HK-2 (cell line): ENCODE results near the gene TOP1.
A peak's percentile ranks its signal among the peaks of the same experiment; 100 is the strongest.

Source experiments
- DNase-seq: peaks from one replicate; pipeline ENCODE4 v3.0.0-alpha.2; 2018; ENCODE audit not compliant: unreplicated experiment

TOP1 gene

DNA sequence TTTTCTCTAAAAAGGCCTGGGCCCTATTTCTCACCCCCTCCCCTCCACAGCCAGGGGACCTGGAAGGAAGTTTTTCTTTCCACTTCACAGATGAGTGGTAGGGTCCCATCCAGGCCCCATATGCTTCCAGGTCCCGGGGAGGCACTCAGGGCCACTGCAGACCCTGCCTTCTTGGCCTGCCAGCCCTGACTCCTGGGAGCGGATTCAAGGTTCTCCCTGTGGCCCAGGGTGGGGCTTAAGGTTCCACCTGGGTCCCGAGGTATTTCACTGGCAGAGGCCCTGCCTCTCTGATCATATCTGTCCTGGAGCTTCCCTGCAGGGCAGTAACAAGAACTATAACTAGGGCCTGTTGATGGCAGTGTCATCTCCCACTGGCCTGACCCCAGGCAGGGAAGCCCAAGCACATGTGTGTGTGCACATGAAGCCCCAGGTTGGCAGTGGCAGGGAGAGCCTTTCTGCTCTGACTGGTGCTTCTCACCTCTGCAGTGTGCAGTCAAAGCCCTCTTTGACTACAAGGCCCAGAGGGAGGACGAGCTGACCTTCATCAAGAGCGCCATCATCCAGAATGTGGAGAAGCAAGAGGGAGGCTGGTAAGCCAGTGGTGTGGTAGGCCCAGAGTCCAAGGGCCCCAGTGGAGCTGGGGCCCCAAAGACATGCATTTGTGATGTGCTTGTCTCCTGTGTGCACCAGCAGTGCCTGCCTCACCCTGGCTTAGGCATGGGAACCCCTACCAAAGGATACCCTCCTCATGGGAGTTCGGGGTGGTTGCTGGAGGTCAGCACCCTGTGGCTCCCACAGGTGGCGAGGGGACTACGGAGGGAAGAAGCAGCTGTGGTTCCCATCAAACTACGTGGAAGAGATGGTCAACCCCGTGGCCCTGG is 139.9 kb downstream of the TOP1 start:
- no peak for DNase-seq

GRCh38 chr20:41169162-41169690 is 140.6 kb downstream of the TOP1 start:
- DNase-seq = no peak

DNA sequence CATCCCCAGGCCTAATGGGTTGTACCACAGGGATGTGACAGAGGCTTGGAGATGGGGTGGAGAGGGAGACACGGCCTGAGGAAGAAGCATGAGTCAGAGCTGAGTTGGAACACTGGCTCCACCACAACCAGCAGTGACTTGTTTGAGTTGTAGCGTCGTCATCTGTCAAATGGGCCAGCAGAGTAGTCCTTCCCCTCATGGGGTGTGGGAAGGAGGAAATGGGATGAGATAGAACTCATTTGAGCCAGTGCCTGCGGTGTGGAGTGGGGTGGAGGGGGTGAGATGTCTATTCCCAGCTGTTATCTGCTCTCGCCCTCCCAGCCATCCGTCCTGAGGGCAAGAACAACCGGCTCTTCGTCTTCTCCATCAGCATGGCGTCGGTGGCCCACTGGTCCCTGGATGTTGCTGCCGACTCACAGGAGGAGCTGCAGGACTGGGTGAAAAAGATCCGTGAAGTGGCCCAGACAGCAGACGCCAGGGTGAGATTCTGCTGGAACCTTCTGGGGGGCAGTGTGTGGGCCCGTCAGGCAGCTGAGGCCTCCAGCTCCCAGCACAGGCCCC is 141.2 kb downstream of the TOP1 start:
- peak; percentile 29 for DNase-seq

DNA sequence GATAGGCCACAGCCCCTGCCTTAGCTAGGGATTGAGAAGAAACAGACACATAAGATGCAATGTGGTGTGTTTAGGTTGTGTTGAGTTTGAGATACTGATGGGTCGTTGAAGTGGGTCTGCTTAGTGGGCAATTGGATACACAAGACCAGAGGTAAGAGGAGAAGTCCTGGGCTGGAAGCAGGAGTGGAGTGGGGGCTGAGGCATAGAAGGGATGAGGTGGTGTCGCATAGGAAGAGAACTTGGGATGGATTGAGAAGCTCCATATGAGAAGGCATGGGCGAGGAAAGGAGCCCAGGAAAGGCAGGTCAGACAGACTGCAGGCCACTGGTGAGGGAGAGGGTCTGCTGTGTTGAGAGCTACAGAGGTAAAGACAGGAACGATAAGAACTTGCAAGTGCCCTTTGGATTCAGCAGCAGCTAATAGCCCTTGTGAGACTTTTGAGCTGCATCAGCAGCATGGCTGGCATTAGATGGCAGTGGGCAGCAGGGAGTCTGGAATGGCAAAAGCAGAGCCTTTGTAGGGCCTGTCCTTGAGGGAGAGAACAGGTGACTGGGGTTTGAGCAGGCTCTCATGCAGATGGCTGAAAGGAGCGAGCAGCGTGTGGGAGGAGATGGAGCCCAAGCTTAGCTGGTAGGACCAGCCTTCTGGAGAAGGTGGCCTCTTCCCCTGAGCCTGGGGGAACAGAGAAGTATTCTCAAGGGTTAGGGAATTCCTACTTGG is 141.9 kb downstream of the TOP1 start:
- DNase-seq = no peak

DNA sequence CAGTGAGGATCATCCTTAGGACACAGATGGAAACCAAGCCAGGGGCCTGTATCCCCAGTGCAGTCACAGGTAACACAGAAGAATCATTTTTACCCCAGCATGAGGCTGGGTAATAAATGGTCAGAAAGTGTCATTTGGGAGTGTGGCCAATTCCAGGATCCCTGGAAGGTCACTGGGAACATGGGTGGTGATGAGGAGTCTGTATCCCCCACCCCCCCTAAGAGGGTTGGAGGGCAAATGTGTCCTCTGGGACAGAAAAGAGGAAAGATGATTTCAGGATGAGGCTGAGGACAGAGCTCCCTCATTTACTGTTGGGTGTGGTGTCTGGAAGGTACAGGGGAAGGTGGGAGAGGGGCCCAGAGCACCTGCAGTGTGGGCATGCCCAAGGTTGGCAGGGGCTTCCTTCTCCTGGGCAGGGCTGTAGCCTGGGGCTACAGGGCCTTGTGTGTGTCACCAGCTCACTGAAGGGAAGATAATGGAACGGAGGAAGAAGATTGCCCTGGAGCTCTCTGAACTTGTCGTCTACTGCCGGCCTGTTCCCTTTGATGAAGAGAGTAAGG is 143.2 kb downstream of the TOP1 start:
- no peak for DNase-seq

DNA sequence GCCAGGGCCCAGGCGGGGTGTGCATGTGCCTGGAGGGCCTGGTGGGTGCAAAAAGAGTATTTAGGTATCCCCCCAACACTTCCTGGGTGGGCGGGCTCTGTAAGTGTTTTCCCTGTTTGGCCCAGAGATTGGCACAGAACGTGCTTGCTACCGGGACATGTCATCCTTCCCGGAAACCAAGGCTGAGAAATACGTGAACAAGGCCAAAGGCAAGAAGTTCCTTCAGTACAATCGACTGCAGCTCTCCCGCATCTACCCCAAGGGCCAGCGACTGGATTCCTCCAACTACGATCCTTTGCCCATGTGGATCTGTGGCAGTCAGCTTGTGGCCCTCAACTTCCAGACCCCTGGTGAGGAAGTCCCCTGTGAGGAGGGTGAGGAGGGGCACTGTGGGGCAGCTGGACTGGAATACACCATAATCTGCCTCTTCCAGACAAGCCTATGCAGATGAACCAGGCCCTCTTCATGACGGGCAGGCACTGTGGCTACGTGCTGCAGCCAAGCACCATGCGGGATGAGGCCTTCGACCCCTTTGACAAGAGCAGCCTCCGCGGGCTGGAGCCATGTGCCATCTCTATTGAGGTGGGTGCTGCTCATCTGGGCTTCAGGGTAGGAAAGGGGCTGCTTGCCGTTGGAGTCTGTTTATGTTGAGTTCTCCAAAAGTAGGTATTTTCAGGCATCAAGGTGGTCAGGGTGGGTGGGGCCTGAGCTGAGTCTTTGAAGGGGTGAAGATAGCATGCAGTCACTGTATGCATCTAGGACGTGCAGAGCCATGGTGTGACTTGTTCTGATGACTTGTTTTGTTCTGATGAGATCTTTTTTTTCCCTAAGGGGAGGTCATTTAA is 143.9 kb downstream of the TOP1 start:
- DNase-seq = no peak

DNA sequence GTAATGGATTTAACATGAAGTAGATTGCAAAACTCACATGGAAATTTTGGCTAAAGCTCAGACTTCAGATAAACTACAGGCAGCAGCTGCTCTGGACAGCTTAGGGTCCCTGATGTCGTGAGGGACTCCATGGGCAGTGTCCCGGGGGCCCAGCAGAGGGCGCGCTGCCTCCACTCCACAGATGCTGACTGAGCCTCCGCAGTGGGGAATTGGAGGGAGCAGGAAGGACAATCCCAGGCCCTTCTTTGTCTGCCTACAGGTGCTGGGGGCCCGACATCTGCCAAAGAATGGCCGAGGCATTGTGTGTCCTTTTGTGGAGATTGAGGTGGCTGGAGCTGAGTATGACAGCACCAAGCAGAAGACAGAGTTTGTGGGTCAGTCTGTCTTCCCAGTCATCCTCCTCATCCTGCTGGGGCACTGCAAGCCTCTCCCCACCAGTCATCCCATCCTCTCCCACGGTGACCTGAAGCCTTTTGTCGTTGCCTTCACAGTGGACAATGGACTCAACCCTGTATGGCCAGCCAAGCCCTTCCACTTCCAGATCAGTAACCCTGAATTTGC is 144.6 kb downstream of the TOP1 start:
- peak; percentile 79 for DNase-seq

- no peak for DNase-seq
These were observed 145.2 kb downstream of the TOP1 start for GRCh38 chr20:41173791-41174341.
